Measurements from ENCODE around the gene SEMA5A.
"Not testable (repeated sequence)": the region's sequence is repeated elsewhere in the genome, so short reads cannot be mapped to it uniquely, and the experiment has no call there.

The SEMA5A gene

DNA sequence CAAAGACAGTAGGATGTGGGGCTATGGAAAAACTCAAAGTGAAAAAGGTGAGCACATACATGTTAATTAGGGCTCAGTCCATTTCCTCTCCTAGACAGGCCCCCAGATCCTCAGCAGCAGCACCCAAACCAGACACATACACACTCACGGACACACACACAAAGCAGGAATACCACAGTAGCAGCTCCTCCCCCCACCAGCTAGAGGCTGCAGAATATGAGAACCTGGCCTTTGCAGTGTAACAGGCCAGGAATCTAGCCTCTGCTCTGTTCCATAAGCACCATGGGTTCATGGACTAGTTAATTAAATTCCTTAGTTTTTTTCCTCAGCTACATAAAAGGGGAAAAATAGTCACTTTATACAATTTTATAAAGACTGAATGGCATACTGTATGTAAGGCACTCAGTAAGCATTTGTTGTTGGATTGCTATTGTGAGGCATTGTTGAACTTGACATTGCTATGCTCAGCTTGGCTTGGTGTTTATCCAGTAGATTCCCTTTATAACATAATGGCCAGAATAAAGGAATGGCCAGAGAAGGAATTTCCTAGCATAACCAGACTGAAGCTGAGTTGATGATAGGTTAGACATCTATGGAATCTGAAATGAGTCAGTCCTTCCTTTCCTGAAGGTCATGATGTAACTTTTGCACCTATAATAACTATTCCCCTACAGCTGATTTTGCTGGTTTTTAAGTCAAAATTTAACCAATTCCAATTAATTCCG lies 186.8 kb downstream of the SEMA5A start:
- no peak for DNase-seq (ENCODE audit: low spot score)

DNA sequence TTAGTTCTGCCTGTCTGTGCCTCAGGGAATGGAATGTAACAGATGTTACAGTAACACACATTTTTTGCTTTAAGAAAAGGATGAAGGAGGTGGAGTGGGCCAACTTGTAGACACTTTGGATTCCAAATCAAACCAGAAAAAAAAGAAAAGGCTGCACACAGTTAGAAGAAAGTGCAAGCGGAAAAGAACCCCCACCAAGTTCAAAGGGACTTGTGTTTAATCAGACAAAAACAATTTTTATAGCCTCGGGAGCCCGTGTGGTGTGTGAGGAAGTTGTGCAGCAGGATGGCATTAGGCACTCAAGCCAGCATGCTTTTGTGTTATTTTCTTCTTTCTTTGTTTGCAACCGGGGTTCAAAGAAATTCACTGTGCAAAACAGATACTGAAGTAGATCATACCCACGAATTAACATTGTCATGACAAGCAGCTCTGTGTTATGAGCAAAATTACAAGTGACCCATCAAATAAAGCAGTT lies 189.5 kb downstream of the SEMA5A start:
- no peak for DNase-seq (ENCODE audit: low spot score)

GRCh38 chr5:9354336-9355081 lies 191.4 kb downstream of the SEMA5A start:
- DNase-seq (ENCODE audit: low spot score), result no peak

DNA sequence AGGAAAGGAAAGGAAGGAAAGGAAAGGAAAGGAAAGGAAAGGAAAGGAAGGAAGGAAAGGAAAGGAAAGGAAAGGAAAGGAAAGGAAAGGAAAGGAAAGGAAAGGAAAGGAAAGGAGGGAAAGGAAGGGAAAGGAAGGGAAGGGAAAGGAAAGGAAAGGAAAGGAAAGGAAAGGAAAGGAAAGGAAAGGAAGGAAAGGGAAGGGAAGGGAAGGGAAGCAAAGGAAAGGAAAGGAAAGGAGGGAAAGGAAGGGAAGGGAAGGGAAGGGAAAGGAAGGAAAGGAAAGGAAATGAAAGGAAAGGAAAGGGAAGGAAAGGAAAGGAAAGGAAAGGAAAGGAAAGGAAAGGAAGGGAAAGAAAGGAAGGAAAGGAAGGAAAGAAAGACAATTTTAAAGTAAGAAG lies 192.8 kb downstream of the SEMA5A start:
- not testable (repeated sequence) for DNase-seq (ENCODE audit: low spot score)

- DNase-seq (ENCODE audit: low spot score), result no peak
Observed at GRCh38 chr5:9351546-9351945, 194.3 kb downstream of the SEMA5A start.

GRCh38 chr5:9350301-9350797 lies 195.5 kb downstream of the SEMA5A start:
- DNase-seq (ENCODE audit: low spot score), result no peak

- DNase-seq (ENCODE audit: low spot score), result no peak
Observed at GRCh38 chr5:9348401-9348996, 197.4 kb downstream of the SEMA5A start.

DNA sequence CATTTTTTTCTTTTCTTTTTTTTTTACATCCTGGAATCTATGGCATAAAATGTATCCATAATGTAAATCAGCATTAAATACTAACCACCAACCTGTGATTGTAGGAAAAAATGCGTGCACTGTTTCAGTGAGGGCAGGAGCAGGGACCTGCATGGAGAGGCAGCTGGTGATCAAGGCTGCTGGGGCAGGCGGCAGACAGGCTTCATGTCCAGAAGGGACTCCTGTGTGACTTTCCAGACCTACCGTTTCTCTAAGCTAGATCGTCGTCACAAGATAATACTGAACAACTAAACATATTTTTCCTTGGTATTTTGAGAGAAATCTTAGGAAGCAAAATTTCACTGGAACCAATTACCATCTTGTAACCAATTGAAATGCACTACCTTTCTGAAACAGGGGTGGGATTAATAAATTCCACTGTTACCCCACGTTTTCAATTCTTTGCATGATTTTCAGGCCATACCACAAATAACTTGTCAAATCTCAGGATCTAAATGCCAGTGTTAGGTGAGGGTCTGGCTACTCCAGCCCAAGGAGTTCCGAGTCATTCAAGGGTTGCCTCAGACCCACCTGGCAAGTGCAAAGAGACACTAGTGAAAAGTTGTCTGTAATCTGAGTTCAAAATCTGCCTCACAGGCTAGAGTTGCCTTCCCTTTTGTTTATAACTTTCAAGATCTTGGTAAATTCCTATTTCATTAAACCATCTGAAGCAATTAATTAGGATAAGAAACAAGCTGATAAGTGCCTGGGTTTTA lies 198.2 kb downstream of the SEMA5A start:
- no peak for DNase-seq (ENCODE audit: low spot score)

DNA sequence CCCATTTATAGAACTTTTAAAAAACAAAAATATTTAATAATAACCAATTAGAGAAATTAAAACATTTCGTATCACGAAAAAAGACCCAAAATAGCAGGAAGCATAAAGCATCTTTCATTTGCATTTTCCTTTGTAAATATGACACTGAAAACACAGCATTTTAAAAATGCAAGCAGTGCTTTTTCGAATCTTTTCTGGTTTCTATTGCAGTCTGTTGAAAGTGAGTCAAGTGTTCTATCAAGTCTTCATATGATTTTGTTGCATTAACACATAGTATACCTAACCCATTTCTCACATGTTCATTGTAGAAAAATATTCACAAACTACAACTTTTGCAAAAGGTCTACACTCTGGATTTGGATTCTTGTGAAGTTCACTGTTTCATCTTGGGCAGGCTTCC lies 198.8 kb downstream of the SEMA5A start:
- no peak for DNase-seq (ENCODE audit: low spot score)

GRCh38 chr5:9344751-9345240 lies 201.1 kb downstream of the SEMA5A start:
- DNase-seq (ENCODE audit: low spot score), result no peak

DNA sequence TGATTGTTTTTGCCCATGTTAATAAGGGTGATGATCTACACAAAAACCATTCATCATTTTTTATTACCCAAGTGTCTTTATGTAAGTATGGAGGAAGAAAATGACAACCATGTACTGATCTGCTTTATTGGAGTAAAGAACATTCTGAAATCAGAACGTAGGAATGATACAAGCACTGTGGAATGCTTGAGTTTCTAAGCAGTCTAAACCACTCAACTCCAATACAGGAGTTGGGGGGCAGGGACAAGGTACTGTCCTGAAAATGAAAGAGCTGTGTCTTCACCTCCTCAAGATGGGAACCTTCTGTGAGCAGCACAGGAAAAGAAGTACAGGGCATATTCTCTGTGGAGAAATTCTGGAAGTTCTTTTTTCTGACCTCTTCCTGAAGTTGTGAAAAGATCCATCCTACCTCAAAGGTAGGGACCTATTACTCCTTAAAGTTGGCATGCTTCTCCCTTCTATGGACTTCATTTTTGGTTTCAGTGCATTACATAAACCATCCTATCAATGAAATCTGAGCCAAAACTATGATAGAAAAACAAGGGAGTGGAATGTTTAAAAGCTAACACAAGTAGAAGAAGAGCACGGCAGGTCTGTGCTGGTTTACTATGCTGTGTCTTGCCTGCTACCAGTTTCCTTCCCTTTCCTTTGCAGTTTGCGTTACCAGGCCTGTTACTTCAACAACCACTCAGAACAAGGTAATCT lies 202.6 kb downstream of the SEMA5A start:
- DNase-seq (ENCODE audit: low spot score), result no peak

DNA sequence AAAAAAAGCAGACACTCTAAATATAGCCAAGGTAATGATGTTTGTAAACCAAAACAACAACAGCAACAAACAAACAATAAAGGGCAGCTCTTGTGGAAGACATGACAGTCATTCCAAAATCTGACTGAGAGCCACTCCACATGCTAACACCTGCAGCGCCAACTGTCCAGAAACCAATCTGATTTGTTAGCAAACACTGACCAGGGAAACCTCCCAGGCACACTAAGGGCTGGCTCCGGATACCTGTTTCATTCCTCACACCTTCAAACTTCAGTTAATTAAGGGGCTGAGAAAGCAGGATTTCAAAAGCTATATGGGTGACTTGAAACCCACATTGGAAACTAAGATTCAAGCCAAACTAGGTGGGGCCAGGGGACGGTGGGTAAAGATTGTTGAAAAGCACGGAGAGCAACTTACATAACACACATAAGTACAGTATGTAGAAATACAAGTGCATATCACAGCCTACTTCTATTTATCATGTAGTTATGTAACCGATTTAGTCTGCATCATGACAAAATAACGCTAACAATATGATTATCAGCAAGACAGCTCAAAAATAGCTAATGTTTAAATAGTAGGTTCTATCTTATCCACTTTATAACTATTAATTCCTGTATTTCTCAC lies 203.6 kb downstream of the SEMA5A start:
- DNase-seq (ENCODE audit: low spot score), result no peak

GRCh38 chr5:9340085-9340484 lies 205.8 kb downstream of the SEMA5A start:
- DNase-seq (ENCODE audit: low spot score), result no peak

DNA sequence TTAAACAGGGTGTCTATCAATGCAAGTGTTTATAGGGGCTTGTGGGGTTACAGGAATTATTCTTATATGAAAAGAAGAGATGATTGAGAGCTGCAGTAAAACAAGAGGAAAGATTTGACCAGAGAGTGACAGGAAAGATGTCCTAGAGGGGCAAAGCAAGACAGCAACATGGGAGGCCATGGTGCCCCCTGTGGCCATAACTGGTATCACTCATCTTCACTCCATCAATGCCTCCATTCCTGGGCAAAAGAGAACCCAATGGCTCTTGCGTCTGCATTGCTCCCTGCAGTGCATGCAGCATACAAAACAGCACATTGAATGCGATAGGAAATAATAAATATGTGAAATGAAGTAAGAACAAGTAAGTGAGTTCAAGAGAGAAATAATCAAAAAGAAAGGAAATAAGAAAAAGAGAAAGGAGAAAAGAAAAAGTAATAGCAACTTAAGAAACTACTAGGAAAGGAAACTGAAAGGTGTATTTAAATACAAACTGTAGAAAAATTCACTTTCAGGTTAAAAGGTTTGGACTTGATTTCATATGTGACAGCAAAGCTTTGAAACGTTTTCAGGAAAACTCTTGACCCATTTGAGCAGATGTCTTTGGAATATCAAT lies 206.6 kb downstream of the SEMA5A start:
- no peak for DNase-seq (ENCODE audit: low spot score)

- no peak for DNase-seq (ENCODE audit: low spot score)
Observed at GRCh38 chr5:9338796-9339195, 207.1 kb downstream of the SEMA5A start.

- peak; percentile 67 for DNase-seq (ENCODE audit: low spot score)
Observed at GRCh38 chr5:9337928-9338595, 207.8 kb downstream of the SEMA5A start.

GRCh38 chr5:9335754-9336495 lies 209.9 kb downstream of the SEMA5A start:
- DNase-seq (ENCODE audit: low spot score), result no peak

DNA sequence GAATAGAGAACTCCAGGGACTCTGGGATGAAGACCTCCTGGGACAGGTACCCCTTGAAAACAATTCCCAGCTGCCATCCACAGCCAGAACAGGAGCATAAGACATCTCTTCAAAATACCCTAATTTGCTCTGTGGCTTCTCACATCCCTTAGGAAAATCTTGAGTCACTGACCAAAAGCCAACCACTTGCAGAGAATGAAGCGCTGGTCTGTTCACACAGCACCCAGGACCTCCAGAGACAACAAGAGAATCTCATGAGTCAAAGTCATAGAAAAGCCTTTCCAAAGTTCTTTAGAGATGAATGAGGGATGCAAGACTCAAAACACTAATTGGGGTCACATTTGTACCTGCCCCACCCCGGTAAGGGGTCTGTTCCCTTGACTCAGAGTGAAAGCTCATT lies 210.6 kb downstream of the SEMA5A start:
- DNase-seq (ENCODE audit: low spot score), result no peak

GRCh38 chr5:9332026-9332425 lies 213.8 kb downstream of the SEMA5A start:
- no peak for DNase-seq (ENCODE audit: low spot score)
